ENCODE results near the gene SCAMP1.
"Not testable (repeated sequence)": the region's sequence is repeated elsewhere in the genome, so short reads cannot be mapped to it uniquely, and the experiment has no call there.

Gene SCAMP1

DNA sequence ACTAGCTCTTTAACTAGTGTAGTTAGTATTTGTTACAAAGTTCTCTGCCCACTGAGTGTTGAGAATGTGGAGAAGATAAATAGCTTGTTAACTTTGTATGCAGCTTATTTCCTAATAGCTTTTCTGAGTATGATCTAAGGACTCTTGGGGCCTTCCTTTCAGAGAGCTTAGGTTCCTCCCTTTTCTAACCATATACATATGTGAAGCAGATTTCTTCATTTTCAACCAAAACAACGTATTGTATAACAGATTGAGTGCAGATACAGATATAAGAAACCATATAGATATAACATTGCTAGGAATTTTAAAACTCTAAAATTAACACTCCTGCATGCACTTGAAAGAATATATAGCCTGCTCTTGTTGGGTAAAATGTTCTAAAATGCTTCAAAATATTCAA lies 70.4 kb downstream of the SCAMP1 start:
- DNase-seq = no peak

DNA sequence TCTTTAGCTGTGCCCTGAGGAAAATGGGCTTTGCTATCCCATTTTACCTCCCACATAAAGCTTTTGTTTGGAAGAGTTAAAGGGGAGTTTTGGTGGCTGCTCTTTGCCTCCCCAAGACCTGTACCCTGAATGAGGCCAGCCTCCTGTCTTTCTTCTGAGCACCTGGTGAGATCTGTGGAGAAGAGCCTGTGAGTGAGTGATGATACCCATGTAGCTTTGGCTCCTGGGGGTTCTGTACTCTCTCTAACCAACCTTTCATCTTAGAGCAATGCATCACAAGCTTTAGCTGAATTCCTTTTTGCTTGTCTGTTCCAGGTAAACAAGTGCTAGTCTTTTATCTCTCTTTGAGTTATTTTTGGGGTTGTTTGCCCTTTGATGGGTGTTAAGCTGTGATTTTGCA lies 73.6 kb downstream of the SCAMP1 start:
- DNase-seq = no peak

DNA sequence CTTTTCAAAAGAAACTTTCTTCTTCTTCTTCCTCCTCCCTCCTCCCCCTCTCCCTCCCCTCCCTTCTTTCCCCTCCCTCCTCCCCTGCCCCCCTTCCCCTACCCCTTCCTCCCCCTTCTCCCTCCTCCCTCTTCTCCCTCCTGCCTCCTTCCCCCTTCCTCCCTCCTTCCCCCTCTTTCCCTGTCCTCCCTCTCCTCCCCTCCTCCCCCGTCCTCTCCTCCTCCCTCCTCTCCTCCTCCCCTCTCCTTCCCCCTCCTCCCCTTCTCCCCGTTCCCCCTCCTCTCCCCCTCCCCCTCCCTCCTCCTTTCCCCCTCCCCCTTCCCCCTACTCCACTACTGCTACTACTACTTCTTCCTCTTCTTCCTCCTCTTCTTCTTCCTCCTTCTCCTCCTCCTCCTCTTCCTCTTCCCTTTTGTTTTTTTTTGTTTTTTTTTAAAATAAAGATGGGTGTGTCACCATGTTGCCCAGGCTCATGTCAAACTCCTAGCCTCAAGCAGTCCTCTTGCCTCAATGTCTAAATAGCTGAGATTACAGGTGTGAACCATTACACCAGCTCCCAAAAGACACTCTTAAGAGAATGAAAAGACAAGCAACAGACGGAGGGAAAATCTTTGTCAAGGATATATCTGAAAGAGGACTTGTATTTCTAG lies 87.5 kb downstream of the SCAMP1 start:
- no peak for DNase-seq

DNA sequence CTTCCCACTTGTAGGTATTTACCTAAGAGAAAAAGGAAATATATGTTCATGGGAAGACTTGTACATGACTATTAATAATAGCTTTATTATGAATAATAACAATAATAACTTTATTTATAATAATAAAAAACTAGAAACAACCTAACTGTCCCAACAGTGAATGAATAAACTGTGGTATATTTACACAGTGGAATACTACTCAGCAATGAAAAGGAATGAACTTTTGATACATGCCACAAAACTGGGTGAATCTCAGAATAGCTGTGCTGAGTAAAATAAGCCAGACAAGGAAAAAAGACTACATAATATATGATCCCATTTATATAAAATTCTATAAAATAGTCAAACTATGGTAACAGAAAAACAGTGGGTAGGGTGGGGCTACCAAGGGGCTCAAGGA lies 88.7 kb downstream of the SCAMP1 start:
- no peak for DNase-seq

DNA sequence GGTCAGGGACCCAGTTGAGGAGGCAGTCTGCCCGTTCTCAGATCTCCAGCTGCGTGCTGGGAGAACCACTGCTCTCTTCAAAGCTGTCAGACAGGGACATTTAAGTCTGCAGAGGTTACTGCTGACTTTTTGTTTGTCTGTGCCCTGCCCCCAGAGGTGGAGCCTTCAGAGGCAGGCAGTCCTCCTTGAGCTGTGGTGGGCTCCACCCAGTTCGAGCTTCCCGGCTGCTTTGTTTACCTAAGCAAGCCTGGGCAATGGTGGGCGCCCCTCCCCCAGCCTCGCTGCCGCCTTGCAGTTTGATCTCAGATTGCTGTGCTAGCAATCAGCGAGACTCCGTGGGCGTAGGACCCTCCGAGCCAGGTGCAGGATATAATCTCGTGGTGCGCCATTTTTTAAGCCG lies 97.1 kb downstream of the SCAMP1 start:
- DNase-seq = not testable (repeated sequence)

DNA sequence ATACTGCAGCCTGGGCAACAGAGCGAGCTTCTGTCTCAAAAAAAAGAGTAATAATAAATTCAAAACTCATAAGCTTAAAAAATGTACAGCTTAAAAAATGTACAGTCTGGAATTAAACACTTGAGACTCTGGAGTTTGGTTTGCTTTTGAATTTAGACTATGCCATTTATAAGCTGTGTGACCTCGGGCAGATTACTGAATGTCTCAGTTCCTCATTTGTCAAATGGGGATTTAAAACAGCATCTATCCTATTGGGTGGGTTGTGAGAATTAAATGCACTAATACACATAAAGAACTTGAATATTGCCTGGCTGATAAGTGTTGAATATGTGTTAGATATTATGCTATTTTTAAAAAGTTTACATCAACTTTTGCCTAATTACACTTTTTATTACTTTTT lies 98.4 kb downstream of the SCAMP1 start:
- DNase-seq = no peak

DNA sequence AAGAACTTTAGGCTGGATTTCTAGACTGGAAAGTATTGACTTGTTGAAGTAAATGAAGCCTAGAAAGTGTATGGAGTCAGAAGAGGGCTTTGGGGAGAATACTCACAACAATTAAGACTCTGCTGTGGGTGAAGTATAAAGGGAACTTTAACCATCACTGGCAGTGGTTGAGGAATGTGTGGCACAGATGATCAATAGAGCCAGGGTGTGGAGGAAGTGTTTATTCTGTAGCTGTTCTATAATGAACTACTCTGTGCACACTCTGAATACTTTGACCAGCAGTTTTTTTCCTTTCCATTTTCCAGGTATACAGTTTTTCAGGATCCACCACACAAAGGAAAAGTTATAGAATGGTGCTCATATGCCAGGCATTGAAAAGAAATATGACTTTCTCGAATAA lies 106.7 kb downstream of the SCAMP1 start:
- DNase-seq = no peak

DNA sequence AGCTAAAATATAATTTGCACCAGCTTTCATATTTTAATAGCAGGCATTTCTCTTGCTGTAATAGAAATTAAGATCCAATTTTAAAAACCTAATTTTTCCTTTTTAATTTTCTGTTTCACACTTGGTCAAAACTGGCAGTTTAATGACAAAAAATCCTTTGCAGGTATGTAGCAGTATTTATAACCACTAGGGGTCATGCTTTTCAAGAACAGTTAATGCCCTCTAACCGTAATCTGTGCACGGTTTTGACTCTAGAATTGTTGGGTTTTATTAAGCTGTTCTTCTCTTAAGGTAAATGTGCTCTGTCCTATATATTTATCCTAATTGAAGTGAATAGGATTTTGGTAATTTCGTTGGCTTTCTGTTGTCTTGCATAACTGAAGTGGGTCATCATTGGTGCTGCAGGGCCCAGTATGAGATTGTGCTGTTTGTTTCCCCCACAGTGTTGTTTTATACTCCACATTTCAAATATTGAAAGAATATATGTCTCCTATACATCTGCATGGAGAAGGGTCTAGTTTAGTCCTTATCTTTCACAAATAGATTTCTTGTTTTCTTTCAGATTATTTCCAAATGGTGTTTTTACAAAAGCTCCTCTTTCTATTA lies 107.4 kb downstream of the SCAMP1 start:
- DNase-seq = no peak

DNA sequence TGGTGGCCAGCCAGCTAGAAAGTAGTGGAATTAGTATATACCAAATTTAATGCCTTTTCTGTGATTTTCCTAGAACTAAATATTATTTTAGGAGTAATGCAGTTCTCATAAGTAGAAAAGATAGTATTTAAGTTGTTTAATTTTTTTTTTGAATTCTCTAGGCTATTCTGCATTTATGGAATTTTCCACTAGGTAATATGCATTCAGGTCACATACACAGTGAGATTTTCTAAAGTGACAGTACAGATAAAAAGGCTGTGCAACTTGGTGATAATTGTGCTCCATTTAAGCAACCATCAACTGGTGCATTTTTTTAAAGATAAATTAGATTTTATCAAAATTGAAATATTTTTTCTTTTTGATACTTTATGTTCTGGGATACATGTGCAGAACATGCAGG lies 111.5 kb downstream of the SCAMP1 start:
- no peak for DNase-seq

DNA sequence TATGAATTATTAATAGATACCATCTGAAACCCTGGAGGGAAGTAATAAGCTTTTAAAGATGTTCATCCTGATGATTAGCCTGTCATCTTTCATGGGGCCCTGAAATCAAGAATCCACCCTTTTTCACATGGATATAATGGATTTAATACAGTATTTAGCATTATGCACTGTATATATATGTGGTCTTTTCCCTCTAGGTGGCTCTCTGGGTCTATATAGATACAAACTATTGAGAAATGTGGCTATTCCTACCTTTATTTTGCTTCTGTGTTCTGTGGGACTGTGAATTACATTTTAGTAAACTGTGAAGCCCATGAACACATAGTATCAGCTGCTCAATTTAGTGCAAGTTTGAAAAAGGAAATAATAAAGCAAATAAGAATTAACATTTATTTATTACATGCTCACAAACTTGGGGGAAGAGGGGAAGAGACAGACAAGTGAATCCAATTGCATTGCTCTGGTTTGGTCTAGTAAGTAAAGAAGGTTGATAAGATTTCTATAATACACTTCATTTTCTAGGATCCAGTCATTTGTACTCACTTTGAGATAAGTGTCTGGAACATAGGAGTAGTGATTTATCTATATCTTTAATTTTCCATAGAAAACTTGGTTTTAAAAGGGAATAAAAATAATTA lies 112.2 kb downstream of the SCAMP1 start:
- DNase-seq = no peak

DNA sequence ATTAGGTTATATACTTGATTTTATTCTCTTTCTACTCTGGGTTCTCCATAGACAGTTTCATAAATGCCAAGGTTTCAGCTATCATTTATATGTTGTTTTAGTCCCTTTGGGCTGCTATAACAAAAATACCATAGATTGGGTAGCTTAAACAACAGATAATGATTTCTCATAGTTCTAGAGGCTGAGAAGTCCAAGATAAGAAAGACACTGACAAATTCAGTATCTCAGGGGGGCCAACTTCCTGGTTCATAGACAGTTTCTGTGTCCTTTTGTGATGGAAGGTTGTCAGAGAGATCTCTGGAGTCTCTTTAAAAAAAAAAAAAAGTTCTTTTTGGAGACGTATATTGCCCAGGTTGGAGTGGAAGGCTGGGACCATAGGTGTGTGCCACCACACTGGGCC lies 113.3 kb downstream of the SCAMP1 start:
- no peak for DNase-seq

DNA sequence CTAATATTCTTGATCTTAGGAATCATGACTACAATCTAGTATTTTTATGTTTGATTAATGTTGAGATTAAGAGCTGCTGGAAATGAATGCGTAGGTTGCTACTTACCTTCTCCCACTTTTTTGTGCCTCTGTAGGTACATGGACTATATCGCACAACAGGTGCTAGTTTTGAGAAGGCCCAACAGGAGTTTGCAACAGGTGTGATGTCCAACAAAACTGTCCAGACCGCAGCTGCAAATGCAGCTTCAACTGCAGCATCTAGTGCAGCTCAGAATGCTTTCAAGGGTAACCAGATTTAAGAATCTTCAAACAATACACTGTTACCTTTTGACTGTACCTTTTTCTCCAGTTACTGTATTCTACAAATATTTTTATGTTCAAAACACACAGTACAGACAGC lies 115.0 kb downstream of the SCAMP1 start:
- no peak for DNase-seq

DNA sequence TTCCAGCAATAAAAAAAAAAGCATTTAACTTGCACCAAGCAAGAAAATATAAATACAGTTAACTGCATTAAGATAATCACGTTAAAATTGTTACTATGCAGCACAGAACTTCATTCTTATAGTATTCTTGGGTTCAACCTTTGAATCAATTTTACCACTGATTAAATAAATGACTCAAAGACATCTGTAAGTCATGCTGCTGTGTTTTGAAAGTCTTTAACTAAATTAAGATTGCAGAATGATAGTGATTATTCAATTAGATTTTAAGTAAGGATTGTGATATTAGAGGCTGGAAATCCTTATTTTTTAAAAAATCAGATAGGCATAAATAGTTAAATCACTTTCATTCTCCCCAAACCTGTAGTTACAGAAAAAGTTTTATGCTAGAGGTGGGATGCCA lies 116.4 kb downstream of the SCAMP1 start:
- no peak for DNase-seq

DNA sequence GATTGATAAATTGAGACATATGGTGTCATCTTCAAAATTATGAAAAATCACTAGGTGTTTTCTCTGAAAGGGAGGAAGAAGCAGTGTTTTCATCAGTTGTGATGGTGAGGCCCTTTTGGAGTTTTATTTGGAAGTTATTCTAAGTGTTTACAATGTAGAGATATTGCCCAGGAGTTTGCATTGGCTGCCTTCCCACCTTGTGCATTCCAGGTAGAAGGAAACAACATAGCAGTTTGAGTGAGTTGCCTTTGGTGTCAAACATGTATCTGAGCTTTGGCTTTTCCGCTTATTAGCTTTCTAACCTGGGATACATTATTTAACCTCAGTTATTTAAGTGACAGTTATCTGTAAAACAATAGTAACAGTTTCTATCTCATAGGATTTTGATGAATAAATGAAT lies 122.5 kb downstream of the SCAMP1 start:
- DNase-seq = no peak

DNA sequence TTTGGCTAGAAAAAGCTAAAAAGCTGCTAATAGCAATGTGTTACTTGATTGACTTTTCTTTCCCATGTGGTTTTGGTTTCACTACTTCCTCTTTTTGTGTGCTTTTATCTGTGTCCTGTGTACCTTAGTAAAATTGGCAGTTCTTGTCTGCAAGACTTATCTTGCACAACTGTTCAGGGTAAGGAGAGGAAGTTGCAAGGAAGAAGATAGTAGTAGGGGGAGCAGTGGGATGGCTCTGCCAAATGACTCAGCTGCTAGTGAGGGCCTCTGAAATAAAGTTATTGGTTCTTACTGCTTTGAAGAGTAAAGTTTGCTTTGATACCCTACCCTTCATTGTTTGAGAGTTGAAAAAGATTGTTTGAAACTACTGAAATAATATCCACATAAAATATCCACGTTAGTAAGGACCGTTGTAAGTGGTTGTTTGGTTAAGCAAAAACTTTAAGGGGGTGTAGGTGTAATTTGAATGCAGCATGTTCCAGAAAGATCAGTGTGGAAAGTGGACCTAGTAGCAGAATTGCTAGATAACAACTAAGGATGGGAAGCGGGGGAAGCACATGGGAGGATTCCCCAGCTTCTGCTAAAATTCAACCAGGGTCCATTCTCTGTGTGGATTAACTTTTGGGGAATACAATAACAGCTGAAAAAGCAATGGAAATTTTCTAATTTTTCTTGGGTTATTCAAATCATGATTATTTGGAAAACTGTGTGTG lies 123.5 kb downstream of the SCAMP1 start:
- DNase-seq = no peak

DNA sequence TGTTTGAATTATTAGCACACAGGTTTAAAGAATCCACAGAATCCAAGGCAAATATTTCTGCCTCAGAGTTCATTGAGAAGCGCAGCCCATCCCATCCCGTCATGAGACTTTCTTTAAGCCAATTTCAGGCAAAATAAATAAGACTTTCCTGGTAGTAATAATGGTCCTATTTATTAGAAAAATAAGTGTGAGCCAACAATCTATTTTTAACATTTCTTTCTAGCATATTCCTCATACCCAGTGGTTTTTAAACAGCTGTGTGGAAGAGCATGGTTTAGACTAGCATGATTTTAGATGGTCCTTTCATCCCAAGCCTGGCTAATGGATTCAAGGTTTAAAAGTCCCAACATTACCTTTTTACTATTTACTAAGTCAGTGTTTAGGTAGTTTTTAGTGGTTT lies 125.8 kb downstream of the SCAMP1 start:
- no peak for DNase-seq

DNA sequence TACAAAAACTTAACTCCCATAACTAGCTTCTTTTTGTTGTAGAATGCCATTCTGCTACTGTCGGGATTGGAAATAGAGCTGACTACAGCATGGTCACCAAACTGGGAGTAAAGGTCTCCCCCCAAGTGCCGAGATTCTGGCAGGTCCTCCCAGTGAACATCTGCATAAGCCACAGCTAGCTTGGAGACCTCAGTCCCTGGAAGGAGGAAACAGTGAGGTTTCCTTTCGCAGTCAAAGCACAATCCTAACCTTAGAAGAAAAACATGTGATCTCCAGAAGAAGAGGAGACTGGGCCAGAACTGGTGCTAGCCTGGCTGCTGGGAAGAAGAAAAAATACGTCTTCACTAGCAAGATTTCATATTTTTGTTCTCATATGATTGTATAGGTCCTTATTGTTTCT lies 127.4 kb downstream of the SCAMP1 start:
- no peak for DNase-seq

DNA sequence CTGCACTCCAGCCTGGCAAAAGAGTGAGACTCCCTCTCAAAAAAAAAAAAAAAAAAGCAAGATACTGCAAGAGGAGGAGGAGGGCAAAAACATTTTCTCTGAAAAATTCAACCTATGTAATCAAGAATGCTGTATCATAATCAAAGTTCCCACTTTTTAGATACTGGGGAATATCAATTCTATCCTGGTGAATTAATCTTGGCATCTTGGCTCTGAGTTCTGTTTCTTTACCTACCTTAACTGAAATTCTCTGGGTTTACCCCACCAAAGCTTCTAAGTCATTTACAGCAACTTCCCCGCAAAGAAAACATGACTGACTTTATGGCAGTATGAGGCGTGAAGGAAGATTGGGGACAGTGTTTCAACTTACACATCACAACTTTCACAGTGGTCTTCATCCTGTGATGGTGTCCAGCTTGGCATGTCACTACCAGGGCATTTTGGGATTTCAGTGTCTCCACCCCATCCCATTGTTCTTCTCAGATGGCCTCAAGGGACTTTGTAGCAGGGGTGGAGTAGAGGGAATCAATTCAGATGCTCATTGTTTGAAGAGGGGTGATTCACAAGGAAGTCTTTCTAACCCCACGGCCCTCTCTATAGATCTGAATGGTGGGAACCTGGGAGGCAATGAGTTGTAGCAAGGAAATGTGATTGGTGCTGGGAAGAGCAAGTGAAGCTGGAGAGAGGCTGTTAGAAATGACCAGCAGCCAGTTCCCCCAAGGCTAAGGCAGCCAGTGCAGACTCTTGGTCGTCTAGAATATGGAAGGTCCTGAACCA lies 130.5 kb downstream of the SCAMP1 start:
- no peak for DNase-seq

DNA sequence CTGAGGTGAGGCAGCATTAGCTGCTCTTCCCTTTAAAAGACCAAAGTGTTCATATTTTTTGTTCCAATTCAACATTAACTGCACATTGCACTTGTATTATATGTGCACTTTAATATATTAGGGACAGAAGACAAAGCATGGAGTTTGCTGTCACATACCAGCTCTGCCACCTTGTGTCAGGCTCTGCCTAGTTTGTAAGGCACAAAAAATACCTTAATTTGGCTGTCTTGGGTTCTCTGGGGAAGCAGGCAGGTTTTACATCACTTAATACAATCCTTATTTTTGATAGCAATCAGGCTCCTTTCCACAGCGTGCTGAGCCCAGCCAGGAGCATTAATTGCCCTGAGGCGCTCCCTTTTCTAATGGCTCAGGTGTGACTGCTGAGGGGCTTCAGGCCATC lies 131.8 kb downstream of the SCAMP1 start:
- no peak for DNase-seq

DNA sequence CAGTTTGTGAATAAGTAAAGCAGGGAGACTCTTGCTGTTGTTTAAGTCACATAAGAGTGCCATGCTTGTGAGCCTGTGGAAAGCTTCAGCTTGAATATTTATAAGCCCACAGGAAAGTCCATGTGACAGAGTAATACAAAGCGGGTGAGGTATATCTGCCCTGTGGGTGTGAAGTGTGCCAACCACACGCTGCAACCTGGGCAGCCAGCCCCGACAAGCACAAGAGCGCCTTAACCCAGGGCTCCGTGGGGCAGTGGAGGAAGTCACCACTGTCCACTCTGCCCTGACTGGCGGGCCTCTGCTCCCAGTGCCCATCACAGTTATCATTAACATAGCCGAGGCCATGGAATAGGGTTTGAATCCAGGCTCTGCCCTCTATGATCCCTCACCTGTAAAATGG lies 132.2 kb downstream of the SCAMP1 start:
- no peak for DNase-seq

DNA sequence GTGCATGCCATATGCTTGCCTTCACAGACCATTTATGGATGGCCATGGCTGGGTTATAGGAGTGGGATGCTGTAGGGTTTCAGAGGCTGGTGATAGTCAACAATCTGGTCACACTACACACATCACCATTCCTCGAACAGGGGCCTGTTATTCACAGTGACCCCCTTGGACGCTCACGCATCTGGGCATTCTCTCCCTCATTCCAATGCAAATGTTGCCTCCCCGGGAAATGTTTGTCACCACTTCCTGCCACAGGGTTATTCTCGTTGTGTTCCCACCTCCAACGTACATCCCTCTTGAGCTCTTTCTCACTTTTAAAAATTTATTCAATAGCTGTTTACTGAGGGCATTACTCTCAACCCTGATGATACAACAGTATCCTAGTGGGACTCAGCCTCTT lies 135.4 kb downstream of the SCAMP1 start:
- DNase-seq = no peak

DNA sequence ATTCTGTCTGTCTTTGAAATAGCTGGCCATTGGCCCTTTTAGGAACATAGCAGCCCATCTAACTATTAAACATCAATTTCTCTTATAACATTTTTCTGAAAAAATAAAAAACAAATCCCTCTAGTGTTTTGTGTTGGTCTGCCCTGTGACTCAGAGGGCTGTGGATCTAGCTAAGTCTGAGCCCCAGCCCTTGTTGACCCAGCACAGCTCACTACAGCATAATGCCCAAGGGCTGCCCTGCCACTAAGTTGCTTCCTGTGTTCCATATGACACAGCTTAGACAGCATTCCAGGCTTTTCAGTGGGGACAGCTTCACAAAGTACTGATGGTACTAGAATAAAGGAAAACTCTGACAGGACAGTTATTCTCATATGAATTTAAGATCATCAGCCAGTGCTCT lies 136.0 kb downstream of the SCAMP1 start:
- DNase-seq = no peak
